Right lobe of liver (tissue), 6 donors: ENCODE measurements around the gene MTHFD2. TPM values are rescaled to one million over a fixed set of nuclear protein-coding genes. Genes with fewer than 3 reads are reported as not detected.

Experiments used
- ATAC-seq, 4 donors: fragments of 200-7000 bp; cut with Tn5 transposase; one replicate each; pipeline ENCODE4 v1.9.1; 2020; ENCODE audit warnings: mild to moderate bottlenecking in 4 of 4, moderate library complexity in 4 of 4
- DNase-seq, 3 donors: peaks; one replicate each; pipeline ENCODE4 v3.0.0-alpha.2; 2020
- H3K27ac ChIP-seq, 3 donors: fragments of 200-600 bp; one replicate each; pipeline ENCODE4 v1.8.0; 2022
- H3K27me3 ChIP-seq, 2 donors: fragments of 200-600 bp; one replicate each; pipeline ENCODE4 v1.8.0; 2022
- H3K36me3 ChIP-seq, 4 donors: fragments of 200-600 bp; sonication (generic) in 1 of 4; one replicate each; pipeline versions ENCODE4 v1.5.1 to v1.8.0; 2017 to 2022; ENCODE audit warnings: control low read depth in 1 of 4
- H3K4me1 ChIP-seq, 4 donors: fragments of 200-600 bp; sonication (generic) in 1 of 4; one replicate each; pipeline versions ENCODE4 v1.5.1 to v1.8.0; 2017 to 2022; ENCODE audit warnings: control low read depth in 1 of 4
- H3K4me3 ChIP-seq, 3 donors: fragments of 200-600 bp; one replicate each; pipeline ENCODE4 v1.8.0; 2022
- H3K9me3 ChIP-seq, 4 donors: fragments of 200-600 bp; sonication (generic) in 1 of 4; one replicate each; pipeline versions ENCODE4 v1.5.1 to v1.8.0; 2017 to 2022; ENCODE audit warnings: control low read depth in 1 of 4
- CTCF ChIP-seq, 4 donors: fragments of 200-600 bp in 3 of 4; fragments of 450-650 bp in 1 of 4; IDR thresholded peaks; one replicate each; pipeline versions ENCODE4 v1.5.1 to v1.8.0; 2016 to 2022; ENCODE audit warnings: antibody characterized with exemption in 4 of 4, mild to moderate bottlenecking in 2 of 4
- POLR2A ChIP-seq: fragments of 450-650 bp; IDR thresholded peaks from one replicate; pipeline ENCODE4 v1.6.1; 2017; ENCODE audit warnings: antibody characterized with exemption, mild to moderate bottlenecking
- WGBS: methylation state at CpG from one replicate; pipeline ENCODE4 v1.1.6; 2018; ENCODE audit warnings: low coverage, low lambda C conversion rate; ENCODE audit not compliant: insufficient coverage; ENCODE audit errors: missing lambda C conversion rate; 5-methylcytosine and 5-hydroxymethylcytosine counted together
- intact Hi-C, 2 donors: fragments of 100-400 bp; cut with DNase I; formaldehyde crosslinking; loops; one replicate each; pipeline versions ENCODE4 v1.11.2 to v1.14.1; 2022
- total RNA-seq, 6 experiments: library from RNA; depleted of rRNA in 2 of 6; stranded (reverse); fragments of >200 nt in 2 of 6; fragmentation: NEBNext Ultra II Directional in 3 of 6; extraction: Animal tissue kit (Norgen Biotek cat#: 25700) in 3 of 6; gene quantifications; one replicate each; pipeline versions ENCODE4 v1.1.0 to v1.2.4, GENCODE V29; 2016 to 2023
- donor health status: DM: no; HTN: yes; CAD: no.
- donor health status: DM: no; HTN: no; CAD: no.
- donor health status: DM: no; HTN: no; CAD: no.
- donor health status: DM: no; HTN: yes; CAD: no.
- donor health status: DM: no; HTN: yes; CAD: no.

The MTHFD2 gene
- total RNA-seq, 6 experiments from 2014 or later: 0.31 to 7.4 (median 2.0) TPM

- Histone ChIP-seq H3K4me1 (no peaks in the 10 kb centered on the region), H3K27me3 (no peaks in the 10 kb centered on the region), H3K27ac (no peak overlapping the region), H3K4me3 (no peak overlapping the region), H3K9me3 (no peaks in the 10 kb centered on the region), H3K36me3 (no peaks in the 10 kb centered on the region)
- 48% methylated on average over 3 of the region's 6 CpGs for whole genome bisulfite sequencing
- TF ChIP-seq POLR2A: no peak
- peak in 3 of 4 donors; percentile 16 to 29 (median 19) for TF ChIP-seq CTCF (IDR thresholded peaks at IDR 0.05)
- intact Hi-C loops: no loop called here
- ATAC-seq (peak; percentile 25 to 85 (median 39)), DNase-seq (peak in 1 of 3 donors; percentile 31)
These were observed 62.9 kb downstream of the MTHFD2 start for GRCh38 chr2:74261204-74261864.

GRCh38 chr2:74262681-74263080 lies 64.3 kb downstream of the MTHFD2 start:
- no peaks in the 10 kb centered on the region for H3K36me3 ChIP-seq
- H3K4me3 ChIP-seq: no peak overlapping the region
- intact Hi-C loops: no loop called here
- ATAC-seq: no peak
- no peak overlapping the region for H3K27ac ChIP-seq
- peaks cover 0 to 4% (median 0%) of the 10 kb centered on the region in 4 donors for H3K4me1 ChIP-seq
- 89% methylated on average over 5 of the region's 6 CpGs for WGBS
- no peaks in the 10 kb centered on the region for H3K9me3 ChIP-seq
- DNase-seq: no peak
- no peaks in the 10 kb centered on the region for H3K27me3 ChIP-seq
- TF ChIP-seq POLR2A (no peak), CTCF (IDR thresholded peaks at IDR 0.05) (no peak)

GRCh38 chr2:74264281-74264680 lies 65.9 kb downstream of the MTHFD2 start:
- Histone ChIP-seq H3K4me3 (no peak overlapping the region), H3K27me3 (no peaks in the 10 kb centered on the region), H3K27ac (no peak overlapping the region), H3K9me3 (no peaks in the 10 kb centered on the region), H3K36me3 (no peaks in the 10 kb centered on the region), H3K4me1 (peaks cover 0 to 4% (median 0%) of the 10 kb centered on the region in 4 donors)
- DNase-seq (no peak), ATAC-seq (no peak)
- intact Hi-C loops: no loop called here
- WGBS: 25% methylated on average over 1 of the region's 1 CpG
- no peak for TF ChIP-seq CTCF (IDR thresholded peaks at IDR 0.05)
- no peak for TF ChIP-seq POLR2A

GRCh38 chr2:74267068-74267467 lies 68.7 kb downstream of the MTHFD2 start:
- Histone ChIP-seq H3K27ac (no peak overlapping the region), H3K9me3 (no peaks in the 10 kb centered on the region), H3K4me1 (peaks cover 0 to 4% (median 0%) of the 10 kb centered on the region in 4 donors), H3K36me3 (no peaks in the 10 kb centered on the region), H3K27me3 (no peaks in the 10 kb centered on the region), H3K4me3 (no peak overlapping the region)
- intact Hi-C loops: no loop called here
- TF ChIP-seq POLR2A (no peak), CTCF (IDR thresholded peaks at IDR 0.05) (peak; percentile 34 to 56 (median 50))
- ATAC-seq (peak; percentile 91 to 99 (median 94)), DNase-seq (peak in 1 of 3 donors; percentile 46)
- WGBS: 3% methylated on average over 4 of the region's 4 CpGs

Other genes with a start within 250 kb of the MTHFD2 start
- 1 to 10 TPM; 3.7 to 6.8 (median 5.1) TPM for gene TET3, start 213.7 kb upstream of the MTHFD2 start, total RNA-seq
- gene BOLA3, start 50.7 kb upstream of the MTHFD2 start, total RNA-seq: 10 to 100 TPM; 14.6 to 58.6 (median 16.0) TPM
- gene MOB1A, start 19.7 kb upstream of the MTHFD2 start, total RNA-seq: 10 to 100 TPM; 29.8 to 48.0 (median 32.9) TPM
- gene SLC4A5, start 144.8 kb downstream of the MTHFD2 start, total RNA-seq: 1 to 10 TPM in 2 of 6 experiments, under 1 TPM in 4; 0.12 to 1.2 (median 0.68) TPM
- gene DCTN1, start 181.7 kb downstream of the MTHFD2 start, total RNA-seq: 10 to 100 TPM; 33.7 to 47.9 (median 37.3) TPM
- under 1 TPM in 5 of 6 experiments, not detected in 1; 0.18 to 0.56 (median 0.31) TPM for gene C2orf81, start 223.0 kb downstream of the MTHFD2 start, total RNA-seq
- gene WDR54, start 223.1 kb downstream of the MTHFD2 start, total RNA-seq: 1 to 10 TPM; 1.6 to 5.3 (median 2.2) TPM
- gene RTKN, start 243.3 kb downstream of the MTHFD2 start, total RNA-seq: 100 to 1,000 TPM in 2 of 6 experiments, 10 to 100 TPM in 4; 61.5 to 103 (median 83.0) TPM